SKM-1 (cell line): ENCODE measurements around the gene MARF1.
"Not testable (repeated sequence)": the region's sequence is repeated elsewhere in the genome, so short reads cannot be mapped to it uniquely, and the experiment has no call there.

ENCODE experiments used
- DNase-seq: peaks from one replicate; lab custom pipeline; 2025; ENCODE audit not compliant: unreplicated experiment; lab: John Stamatoyannopoulos, UW

The MARF1 gene

DNA sequence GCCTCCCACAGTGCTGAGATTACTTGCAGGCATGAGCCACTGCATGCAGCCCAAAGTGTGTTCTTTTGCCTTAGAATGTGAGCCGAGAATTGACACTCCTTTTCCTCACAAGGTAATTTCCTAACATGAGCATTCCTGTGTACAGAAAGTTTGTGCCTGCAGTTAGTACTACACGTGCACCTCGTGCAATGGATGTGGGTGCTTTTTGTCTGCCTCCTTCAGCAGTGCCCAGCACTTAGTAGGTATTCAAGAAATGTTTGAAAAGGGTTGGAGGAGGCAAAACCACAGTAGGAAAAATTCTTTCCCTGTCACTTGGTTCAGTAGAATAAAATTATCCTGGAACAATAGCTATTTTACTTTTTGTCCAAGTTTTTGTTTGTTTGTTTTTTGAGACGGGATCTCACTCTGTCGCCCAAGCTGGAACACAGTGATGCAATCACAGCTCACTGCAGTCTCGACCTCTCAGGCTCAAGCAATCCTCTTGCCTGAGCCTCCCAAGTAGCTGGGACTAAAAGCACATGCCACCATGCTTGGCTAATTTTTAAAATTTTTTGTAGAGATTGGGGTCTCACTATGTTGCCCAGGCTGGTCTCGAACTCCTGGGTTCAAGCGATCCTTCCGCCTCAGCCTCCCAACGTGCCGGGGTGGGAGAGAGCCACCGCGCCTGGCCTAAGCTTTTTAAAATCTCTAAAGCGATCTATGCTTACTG is 9.5 kb upstream of the MARF1 start:
- no peak for DNase-seq

DNA sequence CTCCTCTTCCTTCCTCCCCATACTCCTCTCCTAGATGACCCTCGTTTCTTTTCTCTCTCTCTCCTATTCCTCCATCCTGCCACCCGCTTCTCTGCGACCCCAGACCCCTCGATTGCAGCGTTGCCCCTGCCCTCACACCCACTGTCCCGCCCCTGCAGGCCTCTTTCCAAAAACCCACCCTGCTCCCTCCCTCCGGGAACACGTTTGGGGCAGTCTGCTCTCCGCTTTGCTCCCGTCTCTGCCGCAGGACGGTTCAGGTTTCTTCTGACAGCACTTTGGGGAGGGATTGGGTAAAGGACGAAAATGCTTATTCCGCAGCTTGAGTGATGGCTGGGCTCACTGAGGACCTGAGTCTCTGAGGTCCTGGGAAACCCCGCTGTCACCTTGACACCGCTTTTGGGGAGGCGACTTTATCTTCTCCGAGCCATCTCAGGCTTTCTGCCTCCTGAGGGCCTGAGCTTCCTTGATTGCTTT is 7.8 kb upstream of the MARF1 start:
- no peak for DNase-seq

DNA sequence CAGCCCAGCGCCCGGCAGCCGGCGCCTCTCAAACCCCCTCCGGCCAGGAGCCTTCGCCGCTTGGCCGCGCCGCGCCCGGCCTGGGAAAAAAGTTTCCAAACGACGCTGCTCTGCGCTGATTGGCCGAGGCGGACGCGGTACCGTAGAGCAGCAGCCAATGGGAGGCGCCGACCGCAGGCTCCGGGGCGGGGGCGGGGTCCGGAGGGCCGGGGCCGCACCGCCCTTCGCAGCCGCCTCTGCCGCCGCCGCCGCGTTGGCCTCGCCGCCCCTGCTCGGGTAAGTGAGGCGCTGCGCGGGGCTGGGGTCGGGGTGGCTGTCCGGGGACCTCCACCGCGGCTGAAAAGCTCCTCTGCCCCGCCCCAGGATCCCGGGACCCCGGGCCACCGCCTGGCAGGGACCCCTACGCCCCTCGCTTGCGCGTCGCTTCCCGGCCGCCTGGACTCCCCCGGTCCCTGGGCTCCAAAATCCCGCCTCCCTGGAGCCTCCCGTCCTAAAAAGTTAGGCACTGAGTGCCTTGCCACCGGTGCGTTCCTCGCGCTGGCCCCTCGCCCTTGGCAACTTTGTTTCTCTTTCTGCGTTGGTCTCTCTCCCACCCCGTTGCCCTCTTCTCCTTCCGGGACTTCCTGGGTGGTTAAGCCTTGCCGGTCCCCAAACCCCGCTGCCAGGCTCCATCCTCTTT is 7.2 kb upstream of the MARF1 start, which contains the start of gene NDE1:
TSS of gene NDE1 (plus strand) at position 227 of the 679 bp plus-strand sequence. CDS start 14,534 bp downstream, outside the sequence.
- DNase-seq, result peak; percentile 84

DNA sequence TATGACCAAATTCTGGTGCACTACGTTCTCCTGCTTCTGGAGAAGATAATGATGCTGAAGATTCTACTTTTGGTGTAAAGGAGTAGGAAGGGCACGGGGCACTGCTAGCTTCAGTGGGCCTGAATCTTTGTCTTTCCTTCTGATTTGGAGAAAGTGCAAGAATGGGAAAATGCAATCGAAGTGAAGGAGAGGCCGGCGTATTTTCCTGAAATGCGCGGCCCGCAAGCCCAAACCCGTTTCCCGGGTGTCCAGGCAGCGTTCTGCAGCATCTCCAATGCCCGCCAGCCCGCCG is 6.7 kb upstream of the MARF1 start:
- DNase-seq, result no peak

DNA sequence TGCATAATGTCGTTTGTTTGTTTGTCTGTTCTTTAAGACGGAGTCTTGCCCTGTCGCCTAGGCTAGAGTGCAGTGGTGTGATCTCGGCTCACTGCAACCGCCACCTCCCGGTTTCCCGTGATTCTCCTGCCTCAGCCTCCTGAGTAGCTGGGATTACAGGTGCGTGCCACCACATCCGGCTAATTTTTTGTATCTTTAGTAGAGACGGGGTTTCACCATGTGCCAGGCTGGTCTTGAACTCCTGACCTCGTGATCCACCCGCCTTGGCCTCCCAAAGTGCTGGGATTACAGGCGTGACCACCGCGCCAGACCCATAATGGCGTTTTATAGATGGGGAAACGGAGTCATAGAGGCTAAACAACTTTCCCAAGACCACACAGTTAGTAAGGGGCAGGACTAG is 6.4 kb upstream of the MARF1 start:
- DNase-seq, result not testable (repeated sequence)

DNA sequence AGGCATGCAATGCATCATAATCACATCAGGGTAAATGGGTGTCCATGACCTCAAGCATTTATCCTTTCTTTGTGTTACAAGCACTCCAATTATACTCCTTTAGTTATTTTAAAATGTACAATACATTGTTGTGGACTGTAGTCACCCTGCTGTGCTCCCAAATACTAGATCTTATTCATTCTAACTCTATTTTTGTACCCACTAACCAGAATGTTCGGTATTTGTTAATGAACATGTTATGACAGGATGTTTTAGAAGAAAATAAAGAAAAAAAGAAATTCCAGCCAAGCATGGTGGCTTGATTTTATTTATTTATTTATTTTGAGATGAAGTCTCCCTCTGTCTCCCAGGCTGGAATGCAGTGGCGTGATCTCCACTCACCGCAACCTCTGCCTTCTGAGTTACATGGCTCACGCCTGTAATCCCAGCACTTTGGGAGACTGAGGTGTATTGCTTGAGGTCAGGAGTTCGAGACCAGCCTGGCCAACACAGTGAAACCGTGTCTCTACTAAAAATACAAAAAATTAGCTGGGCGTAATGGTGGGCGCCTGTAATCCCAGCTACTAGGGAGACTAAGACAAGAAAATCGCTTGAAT is 5.3 kb upstream of the MARF1 start:
- no peak for DNase-seq

DNA sequence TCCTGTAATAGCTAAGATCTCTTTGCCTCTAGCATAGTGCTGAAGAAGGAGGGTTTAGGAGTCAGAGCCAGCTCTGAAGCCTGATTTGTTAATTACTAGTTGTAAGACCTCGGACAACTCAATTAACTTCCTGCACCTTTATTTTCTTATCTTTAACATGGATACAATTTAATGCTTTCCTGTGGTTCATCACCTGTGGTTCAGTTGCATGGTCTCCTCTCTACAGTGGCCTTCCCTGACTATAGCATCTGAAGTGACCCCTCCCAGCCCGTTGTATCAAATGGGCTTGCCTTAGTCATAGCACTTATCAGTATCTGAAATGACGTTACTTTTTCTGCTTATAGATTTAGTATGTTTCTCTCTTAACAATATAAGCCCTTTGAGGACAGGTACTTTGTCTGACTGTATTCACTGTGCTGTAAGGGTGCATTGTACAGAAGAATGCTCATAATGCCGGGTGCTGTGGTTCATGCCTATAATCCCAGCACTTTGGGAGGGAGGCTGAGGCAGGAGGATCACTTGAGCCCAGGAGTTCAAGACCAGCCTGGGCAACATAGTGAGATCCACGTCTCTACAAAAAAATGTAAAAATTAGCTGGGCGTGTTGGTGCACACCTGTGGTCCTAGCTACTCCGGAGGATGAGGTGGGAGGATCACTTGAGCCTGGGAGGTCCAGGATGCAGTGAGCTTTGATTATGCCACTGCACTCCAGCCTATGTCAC is 4.5 kb upstream of the MARF1 start:
- no peak for DNase-seq

DNA sequence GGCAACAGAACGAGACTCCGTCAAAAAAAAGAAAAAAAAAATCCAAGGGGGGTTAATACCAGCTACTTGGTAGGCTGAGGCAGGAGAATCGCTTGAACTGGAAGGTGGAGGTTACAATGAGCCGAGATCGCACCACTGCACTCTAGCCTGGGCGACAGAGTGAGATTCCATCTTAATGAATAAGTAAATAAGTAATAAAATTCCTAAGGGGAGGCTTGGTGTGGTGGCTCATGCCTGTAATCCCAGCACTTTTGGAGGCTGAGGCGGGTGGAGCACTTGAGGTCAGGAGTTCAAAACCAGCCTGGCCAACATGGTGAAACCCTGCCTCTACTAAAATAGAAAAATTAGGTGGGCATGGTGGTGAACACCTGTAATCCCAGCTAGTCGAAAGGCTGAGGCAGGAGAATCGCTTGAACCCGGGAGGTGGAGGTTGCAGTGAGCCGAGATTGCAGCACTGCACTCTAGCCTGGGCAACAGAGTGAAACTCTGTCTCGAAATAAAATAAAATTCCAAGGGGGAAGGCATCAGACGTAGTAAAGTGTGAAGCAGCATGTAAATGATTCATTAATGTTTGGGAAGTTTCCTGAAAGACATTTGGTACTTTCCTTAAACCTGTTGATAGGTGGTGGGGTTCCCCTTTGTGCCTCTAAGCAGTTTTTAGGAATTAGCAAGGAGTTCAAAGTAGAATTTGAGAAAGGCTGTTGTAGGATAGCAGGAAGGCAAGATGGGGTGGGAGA is 3.8 kb upstream of the MARF1 start:
- DNase-seq, result not testable (repeated sequence)

DNA sequence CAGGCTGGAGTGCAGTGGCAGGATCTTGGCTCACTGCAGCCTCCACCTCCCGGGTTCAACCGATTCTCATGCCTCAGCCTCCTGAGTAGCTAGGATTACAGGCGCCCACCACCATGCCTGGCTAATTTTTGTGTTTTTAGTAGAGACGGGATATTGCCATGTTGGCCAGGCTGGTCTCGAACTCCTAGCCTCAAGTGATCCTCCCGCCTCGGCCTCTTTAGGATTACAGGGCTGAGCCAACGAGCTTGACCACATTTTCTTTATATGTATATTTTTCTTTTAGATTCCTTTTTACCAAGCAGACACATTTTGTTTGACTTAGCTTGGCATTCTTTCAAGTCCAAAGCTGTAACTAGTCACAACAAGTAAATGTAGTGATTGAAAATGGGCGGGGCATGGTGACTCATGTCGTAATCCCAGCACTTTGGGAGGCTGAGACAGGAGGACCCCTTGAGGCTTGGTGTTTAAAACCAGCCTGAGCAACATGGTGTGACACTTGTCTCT is 2.1 kb upstream of the MARF1 start:
- DNase-seq, result not testable (repeated sequence)

DNA sequence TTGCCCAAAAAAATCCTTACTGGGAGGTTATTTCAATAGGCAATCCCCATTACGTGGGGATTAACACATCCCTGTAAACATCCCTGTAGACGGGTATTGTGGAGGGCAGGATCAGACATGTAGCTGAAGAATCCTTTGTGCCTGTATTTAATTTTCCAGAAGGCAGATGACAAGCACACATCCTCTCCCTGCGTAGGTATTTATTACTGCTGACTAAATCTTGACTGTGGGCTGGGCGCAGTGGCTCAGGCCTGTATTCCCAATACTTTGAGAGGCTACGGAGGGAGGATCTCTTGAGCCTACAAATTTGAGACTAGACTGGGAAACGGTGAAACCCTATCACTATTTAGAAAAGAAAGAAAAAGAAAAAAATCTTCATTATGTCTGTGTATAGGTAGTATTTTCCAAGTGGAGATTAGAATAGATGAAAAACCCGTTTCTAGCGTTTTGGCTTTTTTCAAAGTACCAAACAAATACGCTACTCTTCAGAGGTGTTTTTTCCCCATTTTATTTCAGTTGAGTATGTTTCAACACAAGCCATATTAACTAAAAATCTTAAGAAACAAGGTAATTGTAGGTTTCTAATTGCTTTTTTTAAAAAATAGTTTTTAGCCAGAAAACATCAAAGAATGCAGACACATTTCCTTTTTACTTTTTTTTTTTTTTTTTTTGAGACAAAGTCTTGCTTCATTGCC is 1.5 kb upstream of the MARF1 start:
- no peak for DNase-seq

DNA sequence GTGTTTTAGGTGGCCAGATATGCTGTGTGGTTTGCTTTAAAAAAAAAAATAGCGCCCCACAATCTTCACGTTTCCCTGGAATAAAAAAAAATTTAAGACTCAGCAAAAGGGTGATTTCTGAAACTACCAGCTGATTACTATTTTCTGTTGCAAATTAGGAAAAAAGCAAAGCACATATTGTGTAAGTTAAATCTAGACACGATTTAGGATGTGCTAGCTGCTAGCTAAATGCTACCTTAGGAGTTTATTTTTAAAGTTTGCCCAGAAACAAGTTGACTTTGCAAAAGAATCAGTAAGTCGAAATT is 944 bp upstream of the MARF1 start:
- no peak for DNase-seq

DNA sequence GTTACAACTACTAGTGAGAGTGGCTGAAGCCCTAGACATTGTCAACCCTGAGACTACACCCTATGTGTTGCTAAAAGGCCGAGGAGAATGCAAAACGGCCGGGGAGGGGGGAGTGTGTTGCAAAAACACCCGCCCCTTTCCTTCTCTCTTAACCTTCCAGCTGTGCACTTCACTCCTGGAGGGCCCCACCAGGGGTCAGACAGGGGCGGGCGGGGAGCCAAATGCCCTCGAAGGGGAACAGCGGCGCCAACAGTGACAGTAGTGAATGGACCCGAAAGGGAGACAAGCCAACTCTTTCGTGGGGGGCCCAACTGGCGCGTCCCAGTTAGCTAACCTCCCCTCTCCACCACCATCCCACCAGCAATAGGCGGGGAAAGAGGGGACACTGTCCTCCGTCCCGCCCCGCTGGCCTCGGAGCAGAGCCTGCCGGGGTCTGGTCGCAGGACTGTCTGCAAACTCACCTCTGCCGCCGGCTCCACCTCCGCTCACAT is 352 bp downstream of the MARF1 start:
- DNase-seq, result peak; percentile 47

DNA sequence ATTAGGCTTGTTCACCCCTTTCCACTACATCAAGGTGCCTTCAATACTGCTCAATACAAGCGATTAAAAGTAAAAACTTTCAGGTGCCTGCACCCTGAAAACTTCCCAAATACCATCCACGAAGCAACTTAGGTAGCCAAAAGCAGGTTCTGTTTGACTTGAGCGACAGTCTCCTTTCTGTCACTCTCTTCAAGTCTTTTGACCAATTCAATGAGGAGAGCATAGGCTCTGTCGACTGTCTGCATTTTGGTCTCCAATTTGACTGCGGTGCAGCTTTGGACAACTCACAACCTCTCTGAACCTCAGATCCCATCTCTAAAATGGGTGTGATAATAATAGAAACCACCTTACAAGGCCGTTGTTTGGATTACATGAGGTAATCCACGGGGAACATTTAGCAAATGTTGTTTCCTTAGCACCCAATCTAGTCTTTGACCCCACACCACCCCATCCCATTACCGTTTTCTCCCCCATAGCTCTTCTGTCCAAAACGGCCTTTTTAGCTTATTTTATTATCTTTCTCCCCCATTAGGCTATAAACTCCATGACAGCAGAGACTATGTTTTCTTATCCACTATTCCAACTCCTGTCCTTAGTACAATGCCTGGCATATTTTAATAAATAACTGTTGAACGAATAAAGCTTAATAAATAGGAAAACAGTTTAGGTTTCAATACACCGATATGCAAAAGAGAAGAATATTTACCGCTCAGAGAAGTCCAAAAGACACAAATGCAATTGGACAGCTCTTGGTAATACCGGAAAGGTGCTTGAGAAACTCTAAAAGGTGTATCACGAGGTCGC is 999 bp downstream of the MARF1 start:
- no peak for DNase-seq

DNA sequence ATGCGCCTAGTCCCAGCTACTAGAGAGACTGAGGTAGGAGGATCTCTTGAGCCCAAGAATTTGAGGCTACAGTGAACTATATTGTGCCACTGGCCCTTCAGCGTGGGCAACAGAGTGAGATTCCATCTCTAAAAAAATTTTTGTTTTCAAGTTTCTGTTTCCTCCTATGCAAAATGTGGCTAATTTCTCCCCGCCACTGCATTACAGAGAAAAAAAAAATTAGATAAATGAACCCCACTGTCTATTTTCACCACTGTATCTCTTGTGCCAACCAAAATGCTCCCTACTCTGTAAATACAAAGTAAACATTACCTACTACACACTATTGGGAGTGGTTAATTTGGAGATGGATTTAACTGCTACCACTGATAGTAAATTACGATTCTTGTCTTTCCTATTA is 2.0 kb downstream of the MARF1 start:
- no peak for DNase-seq

DNA sequence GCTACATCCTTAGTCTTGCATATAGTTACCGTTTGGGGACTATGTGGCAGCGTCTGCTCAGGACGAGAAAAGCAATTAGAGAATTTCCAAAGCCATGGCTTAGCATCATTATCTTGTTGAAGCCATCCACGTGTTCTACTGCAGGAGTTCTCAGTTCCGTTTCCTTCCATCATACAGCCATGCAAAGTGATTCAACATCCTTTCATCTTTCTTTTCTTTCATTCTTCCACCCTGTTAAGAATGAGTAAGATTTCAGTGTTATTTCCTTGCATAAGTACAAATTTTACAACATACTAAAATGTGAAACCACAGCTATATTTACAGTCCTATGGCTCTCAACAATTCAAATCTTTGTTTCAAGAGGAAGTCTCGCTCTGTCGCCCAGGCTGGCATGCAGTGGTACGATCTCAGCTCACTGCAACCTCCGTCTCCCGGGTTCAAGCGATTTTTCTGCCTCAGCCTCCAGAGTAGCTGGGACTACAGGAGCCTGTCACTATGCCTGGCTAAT is 3.8 kb downstream of the MARF1 start:
- DNase-seq, result no peak

DNA sequence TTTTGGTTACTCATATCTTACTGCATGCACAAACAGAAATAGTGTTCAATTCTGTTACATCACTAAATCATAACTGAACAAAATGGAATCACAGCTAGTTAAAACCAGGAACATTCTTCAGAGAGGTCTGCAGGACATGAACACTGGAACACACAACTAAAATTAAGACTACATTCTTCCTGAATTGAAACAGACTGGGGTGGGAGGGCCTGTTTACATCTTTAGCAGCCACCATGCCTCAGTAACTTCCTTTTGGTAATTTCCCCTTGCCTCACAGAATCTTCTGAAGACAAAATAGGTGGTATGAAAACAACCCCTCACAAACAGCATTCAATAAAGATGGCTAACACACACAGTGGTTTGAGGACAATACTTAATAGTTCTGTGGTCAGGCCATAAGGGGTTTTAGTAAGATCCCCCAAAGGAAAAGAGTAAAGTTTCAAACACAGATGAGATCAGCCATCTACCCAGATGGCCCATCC is 6.5 kb downstream of the MARF1 start:
- DNase-seq, result no peak

DNA sequence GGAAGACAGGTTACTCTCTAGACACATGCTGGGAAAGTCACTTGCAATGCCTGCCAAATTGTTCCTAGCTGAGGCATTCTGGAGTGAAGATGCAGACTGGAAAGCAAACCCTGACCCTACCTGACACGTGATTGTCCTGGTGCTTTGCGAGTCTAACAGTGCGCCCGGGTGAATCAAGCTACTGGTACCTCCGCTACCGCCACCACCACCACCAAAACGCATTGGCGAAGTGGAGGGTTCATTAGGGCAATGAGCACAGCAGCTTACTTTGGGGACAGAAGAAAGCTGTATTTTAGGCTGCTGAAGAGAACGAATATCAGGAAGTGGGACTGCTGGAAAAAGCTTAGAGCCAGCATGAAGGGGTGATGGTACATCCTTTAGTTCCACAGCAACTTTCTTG is 7.0 kb downstream of the MARF1 start:
- DNase-seq, result no peak

DNA sequence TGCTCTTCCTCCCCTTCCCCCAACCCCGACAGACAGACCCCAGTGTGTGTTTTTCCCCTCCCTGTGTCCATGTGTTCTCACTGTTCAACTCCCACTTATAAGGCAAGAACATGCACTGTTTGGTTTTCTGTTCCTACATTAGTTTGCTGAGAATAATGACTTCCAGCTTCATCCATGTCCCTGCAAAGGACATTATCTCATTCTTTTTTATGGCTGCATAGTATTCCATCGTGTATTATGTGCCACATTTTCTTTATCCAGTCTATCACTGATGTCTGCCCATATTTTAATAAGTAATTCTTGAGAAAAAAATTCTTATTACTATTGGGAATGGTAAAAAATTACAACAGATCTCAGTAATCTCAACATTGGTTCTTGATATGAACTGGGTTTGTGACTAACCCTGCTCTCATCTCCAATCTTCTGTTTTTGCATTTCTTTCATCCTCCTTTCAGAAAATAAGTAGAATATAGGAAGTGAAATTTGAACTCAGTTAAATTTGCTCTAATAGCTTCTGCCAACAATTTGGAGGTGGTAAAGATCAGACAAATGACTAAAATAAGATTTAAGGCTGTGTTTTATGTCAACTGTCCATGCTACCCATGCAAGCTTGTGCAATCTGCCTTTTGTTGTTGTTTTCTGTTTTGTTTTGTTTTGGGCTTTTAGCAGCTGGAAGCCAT is 11.1 kb downstream of the MARF1 start:
- no peak for DNase-seq

DNA sequence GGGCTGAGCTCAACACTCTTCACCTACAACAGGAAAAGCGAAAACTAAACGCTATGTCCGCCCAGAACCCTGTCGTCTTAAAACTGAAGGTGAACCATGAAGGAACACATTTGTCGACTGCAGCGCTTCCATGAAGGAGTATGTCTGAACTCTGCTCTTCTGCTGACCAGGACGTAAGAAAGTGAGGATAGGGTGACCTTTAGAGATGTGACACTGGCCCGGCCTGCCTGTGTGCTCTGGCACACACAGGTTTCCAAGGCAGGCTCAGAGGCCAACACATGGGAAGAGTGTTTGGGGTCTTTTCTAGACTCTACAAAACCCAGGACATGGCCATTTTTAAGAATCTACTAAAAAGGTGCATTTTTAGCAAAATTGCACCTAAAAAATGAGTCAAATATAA is 21.1 kb downstream of the MARF1 start:
- no peak for DNase-seq
